HepG2 (cell line): ENCODE results near the gene RPL32. TPM values are rescaled to one million over a fixed set of nuclear protein-coding genes. Genes with fewer than 3 reads are reported as not detected.

Experiments used
- ETV5 ChIP-seq: IDR thresholded peaks from 2 replicates; pipeline ENCODE4 v1.6.1; 2018; ENCODE audit warnings: missing biosample characterization, missing genetic modification reagents, inconsistent platforms, borderline replicate concordance
- FOXA1 ChIP-seq, 2 experiments: fragments of 450-650 bp in 1 of 2; sonication (generic) in 1 of 2; formaldehyde crosslinking in 1 of 2; IDR thresholded peaks; 2 replicates each; pipeline versions ENCODE4 v1.4.0 to v1.6.1; 2016 to 2020; ENCODE audit warnings: missing genetic modification reagents in 1 of 2
- JUN ChIP-seq: sonication (generic); formaldehyde crosslinking; IDR thresholded peaks from 2 replicates; pipeline ENCODE4 v1.4.0; 2020; ENCODE audit warnings: mild to moderate bottlenecking, missing genetic modification reagents
- KDM5B ChIP-seq: sonication (generic); formaldehyde crosslinking; IDR thresholded peaks from 2 replicates; pipeline ENCODE4 v1.4.0; 2020; ENCODE audit warnings: missing genetic modification reagents, mild to moderate bottlenecking, borderline replicate concordance
- MIER3 ChIP-seq: IDR thresholded peaks from 2 replicates; pipeline ENCODE4 v1.6.1; 2016; ENCODE audit warnings: missing compliant biosample characterization, borderline replicate concordance
- NCOA5 ChIP-seq: sonication (generic); formaldehyde crosslinking; IDR thresholded peaks from 2 replicates; pipeline ENCODE4 v1.4.0; 2020; ENCODE audit warnings: missing genetic modification reagents
- PAF1 ChIP-seq: IDR thresholded peaks from 2 replicates; pipeline ENCODE4 v1.6.1; 2016; ENCODE audit warnings: missing genetic modification reagents, missing compliant biosample characterization
- ZNF572 ChIP-seq: sonication (generic); formaldehyde crosslinking; IDR thresholded peaks from 2 replicates; pipeline ENCODE4 v1.5.1; 2020; ENCODE audit warnings: mild to moderate bottlenecking, missing genetic modification reagents
- ZNF768 ChIP-seq: sonication (generic); formaldehyde crosslinking; IDR thresholded peaks from 2 replicates; pipeline ENCODE4 v1.4.0; 2020; ENCODE audit warnings: missing genetic modification reagents
- polyA plus RNA-seq, 8 experiments: library from polyadenylated mRNA; depleted of rRNA in 3 of 8; stranded (reverse) in 7 of 8; unstranded in 1 of 8; fragments of >200 nt; fragmentation: Illumina TruSeq in 4 of 8; extraction: Trizol in 4 of 8; gene quantifications; 2 replicates each; pipeline versions ENCODE4 v1.2.1 to v1.2.3, GENCODE V29; 2011 to 2016; ENCODE audit warnings: low read depth in 4 of 8, missing spikeins in 1 of 8, mixed read lengths in 1 of 8; ENCODE audit not compliant: insufficient read depth in 1 of 8
- total RNA-seq, 5 experiments: library from RNA; depleted of rRNA; stranded (reverse); fragments of >200 nt; fragmentation: Illumina TruSeq; extraction: Trizol; gene quantifications; 2 replicates each; pipeline ENCODE4 v1.2.3, GENCODE V29; 2016; ENCODE audit warnings: low read depth in 1 of 5
- TF ChIP-seq, protein P1 (sequence below): sonication (generic); formaldehyde crosslinking; IDR thresholded peaks from 2 replicates; pipeline ENCODE4 v1.5.0; 2020; ENCODE audit warnings: mild to moderate bottlenecking, missing genetic modification reagents, borderline replicate concordance
- TF ChIP-seq, protein P2 (sequence below): sonication (generic); formaldehyde crosslinking; IDR thresholded peaks from 2 replicates; pipeline ENCODE4 v1.5.1; 2020; ENCODE audit warnings: mild to moderate bottlenecking, missing genetic modification reagents, moderate library complexity
- TF ChIP-seq, protein P3 (sequence below), 2 experiments: sonication (generic) in 1 of 2; formaldehyde crosslinking in 1 of 2; IDR thresholded peaks; 2 replicates each; pipeline versions ENCODE4 v1.4.0 to v1.6.1; 2018 to 2020; ENCODE audit warnings: missing genetic modification reagents in 2 of 2, borderline replicate concordance in 1 of 2, low read depth in 1 of 2, mild to moderate bottlenecking in 1 of 2, missing biosample characterization in 1 of 2

RPL32 gene
- total and polyA plus RNA-seq, 2 of the 13 experiments (the other 11 are each of a cell fraction or from before 2014, with no cell fraction given): 1,781 to 2,401 TPM

DNA sequence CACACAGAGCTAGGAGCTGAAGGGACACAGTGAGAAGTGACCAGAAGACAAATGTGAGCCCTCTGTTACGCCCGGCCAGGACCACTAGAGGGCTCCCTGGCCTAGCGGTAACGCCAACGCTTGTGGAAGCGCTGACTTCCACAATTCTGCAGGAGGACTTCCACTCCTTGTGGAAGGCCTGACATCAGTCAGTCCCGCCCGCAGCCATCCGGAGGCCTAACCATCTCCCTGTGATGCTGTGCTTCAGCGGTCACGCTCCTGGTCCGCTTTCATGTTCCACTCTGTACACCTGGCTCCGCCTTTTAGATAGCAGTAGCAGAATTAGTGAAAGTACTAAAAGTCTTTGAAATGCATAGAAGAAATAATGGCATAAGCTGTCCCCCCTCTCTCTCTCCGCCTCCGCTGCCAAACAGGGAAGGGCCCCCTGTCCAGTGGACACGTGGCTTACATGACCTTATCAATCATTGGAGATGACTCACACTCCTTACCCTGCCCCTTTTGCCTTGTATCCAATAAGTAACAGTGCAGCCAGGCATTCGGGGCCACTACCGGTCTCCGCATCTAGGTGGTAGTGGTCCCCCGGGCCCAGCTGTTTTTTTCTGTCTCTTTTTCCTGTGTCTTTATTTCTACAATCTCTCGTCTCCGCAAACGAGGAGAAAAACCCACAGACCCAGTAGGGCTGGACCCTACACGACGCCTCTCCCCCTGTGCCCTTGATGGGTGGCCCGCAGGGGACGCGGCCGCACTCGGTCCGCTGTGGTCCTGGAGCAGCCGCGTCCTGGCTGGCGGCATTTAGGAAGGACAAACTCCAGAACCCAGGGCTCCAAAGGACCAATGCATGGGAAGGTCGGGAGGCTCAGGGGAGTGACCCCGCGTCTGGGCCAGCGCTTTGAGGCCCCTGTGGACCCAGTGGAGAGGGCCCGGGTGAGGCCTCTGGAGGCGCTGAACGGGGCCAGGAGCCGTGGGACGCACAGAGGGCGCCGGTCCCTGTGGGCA is 27.0 kb upstream of the RPL32 start (continued):
- TF ChIP-seq, protein P1, sequence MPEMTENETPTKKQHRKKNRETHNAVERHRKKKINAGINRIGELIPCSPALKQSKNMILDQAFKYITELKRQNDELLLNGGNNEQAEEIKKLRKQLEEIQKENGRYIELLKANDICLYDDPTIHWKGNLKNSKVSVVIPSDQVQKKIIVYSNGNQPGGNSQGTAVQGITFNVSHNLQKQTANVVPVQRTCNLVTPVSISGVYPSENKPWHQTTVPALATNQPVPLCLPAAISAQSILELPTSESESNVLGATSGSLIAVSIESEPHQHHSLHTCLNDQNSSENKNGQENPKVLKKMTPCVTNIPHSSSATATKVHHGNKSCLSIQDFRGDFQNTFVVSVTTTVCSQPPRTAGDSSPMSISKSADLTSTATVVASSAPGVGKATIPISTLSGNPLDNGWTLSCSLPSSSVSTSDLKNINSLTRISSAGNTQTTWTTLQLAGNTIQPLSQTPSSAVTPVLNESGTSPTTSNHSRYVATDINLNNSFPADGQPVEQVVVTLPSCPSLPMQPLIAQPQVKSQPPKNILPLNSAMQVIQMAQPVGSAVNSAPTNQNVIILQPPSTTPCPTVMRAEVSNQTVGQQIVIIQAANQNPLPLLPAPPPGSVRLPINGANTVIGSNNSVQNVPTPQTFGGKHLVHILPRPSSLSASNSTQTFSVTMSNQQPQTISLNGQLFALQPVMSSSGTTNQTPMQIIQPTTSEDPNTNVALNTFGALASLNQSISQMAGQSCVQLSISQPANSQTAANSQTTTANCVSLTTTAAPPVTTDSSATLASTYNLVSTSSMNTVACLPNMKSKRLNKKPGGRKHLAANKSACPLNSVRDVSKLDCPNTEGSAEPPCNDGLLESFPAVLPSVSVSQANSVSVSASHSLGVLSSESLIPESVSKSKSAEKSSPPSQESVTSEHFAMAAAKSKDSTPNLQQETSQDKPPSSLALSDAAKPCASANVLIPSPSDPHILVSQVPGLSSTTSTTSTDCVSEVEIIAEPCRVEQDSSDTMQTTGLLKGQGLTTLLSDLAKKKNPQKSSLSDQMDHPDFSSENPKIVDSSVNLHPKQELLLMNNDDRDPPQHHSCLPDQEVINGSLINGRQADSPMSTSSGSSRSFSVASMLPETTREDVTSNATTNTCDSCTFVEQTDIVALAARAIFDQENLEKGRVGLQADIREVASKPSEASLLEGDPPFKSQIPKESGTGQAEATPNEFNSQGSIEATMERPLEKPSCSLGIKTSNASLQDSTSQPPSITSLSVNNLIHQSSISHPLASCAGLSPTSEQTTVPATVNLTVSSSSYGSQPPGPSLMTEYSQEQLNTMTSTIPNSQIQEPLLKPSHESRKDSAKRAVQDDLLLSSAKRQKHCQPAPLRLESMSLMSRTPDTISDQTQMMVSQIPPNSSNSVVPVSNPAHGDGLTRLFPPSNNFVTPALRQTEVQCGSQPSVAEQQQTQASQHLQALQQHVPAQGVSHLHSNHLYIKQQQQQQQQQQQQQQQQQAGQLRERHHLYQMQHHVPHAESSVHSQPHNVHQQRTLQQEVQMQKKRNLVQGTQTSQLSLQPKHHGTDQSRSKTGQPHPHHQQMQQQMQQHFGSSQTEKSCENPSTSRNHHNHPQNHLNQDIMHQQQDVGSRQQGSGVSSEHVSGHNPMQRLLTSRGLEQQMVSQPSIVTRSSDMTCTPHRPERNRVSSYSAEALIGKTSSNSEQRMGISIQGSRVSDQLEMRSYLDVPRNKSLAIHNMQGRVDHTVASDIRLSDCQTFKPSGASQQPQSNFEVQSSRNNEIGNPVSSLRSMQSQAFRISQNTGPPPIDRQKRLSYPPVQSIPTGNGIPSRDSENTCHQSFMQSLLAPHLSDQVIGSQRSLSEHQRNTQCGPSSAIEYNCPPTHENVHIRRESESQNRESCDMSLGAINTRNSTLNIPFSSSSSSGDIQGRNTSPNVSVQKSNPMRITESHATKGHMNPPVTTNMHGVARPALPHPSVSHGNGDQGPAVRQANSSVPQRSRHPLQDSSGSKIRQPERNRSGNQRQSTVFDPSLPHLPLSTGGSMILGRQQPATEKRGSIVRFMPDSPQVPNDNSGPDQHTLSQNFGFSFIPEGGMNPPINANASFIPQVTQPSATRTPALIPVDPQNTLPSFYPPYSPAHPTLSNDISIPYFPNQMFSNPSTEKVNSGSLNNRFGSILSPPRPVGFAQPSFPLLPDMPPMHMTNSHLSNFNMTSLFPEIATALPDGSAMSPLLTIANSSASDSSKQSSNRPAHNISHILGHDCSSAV (CRISPR knock-in tag): no peak
- TF ChIP-seq ZNF768 (peak; percentile 43; the same call in 1 of the 2 replicates), PAF1 (CRISPR knock-in tag) (no peak), FOXA1 (IDR thresholded peaks at IDR 0.05) (no peak), FOXA1 (CRISPR knock-in tag; IDR thresholded peaks at IDR 0.05) (peak; percentile 30), JUN (CRISPR knock-in tag) (no peak), MIER3 (CRISPR knock-in tag) (peak; percentile 20; the same call in 1 of the 2 replicates), KDM5B (CRISPR knock-in tag) (peak; percentile 25; the same call in 1 of the 2 replicates), ETV5 (CRISPR knock-in tag) (0 out of 2 replicates have a peak, but pooled peaks have one; percentile 15), NCOA5 (no peak), ZNF572 (CRISPR knock-in tag) (peak; percentile 64; the same call in 1 of the 2 replicates)
- TF ChIP-seq, protein P2, sequence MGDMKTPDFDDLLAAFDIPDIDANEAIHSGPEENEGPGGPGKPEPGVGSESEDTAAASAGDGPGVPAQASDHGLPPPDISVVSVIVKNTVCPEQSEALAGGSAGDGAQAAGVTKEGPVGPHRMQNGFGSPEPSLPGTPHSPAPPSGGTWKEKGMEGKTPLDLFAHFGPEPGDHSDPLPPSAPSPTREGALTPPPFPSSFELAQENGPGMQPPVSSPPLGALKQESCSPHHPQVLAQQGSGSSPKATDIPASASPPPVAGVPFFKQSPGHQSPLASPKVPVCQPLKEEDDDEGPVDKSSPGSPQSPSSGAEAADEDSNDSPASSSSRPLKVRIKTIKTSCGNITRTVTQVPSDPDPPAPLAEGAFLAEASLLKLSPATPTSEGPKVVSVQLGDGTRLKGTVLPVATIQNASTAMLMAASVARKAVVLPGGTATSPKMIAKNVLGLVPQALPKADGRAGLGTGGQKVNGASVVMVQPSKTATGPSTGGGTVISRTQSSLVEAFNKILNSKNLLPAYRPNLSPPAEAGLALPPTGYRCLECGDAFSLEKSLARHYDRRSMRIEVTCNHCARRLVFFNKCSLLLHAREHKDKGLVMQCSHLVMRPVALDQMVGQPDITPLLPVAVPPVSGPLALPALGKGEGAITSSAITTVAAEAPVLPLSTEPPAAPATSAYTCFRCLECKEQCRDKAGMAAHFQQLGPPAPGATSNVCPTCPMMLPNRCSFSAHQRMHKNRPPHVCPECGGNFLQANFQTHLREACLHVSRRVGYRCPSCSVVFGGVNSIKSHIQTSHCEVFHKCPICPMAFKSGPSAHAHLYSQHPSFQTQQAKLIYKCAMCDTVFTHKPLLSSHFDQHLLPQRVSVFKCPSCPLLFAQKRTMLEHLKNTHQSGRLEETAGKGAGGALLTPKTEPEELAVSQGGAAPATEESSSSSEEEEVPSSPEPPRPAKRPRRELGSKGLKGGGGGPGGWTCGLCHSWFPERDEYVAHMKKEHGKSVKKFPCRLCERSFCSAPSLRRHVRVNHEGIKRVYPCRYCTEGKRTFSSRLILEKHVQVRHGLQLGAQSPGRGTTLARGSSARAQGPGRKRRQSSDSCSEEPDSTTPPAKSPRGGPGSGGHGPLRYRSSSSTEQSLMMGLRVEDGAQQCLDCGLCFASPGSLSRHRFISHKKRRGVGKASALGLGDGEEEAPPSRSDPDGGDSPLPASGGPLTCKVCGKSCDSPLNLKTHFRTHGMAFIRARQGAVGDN (CRISPR knock-in tag): peak; percentile 50; the same call in 1 of the 2 replicates
- TF ChIP-seq, protein P3, sequence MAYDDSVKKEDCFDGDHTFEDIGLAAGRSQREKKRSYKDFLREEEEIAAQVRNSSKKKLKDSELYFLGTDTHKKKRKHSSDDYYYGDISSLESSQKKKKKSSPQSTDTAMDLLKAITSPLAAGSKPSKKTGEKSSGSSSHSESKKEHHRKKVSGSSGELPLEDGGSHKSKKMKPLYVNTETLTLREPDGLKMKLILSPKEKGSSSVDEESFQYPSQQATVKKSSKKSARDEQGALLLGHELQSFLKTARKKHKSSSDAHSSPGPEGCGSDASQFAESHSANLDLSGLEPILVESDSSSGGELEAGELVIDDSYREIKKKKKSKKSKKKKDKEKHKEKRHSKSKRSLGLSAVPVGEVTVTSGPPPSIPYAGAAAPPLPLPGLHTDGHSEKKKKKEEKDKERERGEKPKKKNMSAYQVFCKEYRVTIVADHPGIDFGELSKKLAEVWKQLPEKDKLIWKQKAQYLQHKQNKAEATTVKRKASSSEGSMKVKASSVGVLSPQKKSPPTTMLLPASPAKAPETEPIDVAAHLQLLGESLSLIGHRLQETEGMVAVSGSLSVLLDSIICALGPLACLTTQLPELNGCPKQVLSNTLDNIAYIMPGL (CRISPR knock-in tag; IDR thresholded peaks at IDR 0.05; ENCODE audit: borderline replicate concordance in 1 of 2, low read depth in 1 of 2): peak in 1 of 2 experiments; percentile 59; a peak in 1 of 4 replicates
